Measurements from ENCODE around the gene CPSF6. TPM values are rescaled to one million over a fixed set of nuclear protein-coding genes. Genes with fewer than 3 reads are reported as not detected.

Gene CPSF6
- total RNA-seq, 3 donors from 2014 or later, result 29.9 to 59.3 (median 41.3) TPM

DNA sequence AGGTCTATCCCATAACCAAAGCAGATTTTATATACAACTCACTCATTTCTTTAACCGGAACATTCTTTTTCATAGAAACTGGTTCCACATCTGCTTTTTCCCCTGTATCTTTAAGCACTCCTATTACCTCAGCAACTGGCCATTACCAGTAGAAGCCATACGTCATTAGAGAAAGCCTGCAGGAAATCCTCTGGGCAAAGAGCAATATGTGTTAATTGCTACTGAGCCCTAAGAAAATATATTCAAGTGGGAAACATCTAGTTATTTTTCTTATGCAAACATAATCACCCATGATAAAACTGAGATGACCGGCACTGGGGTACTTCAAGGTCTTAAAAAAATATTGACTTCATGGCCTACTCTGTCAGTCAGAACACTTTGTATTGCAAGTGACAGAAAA, 28.2 kb upstream of the CPSF6 start:
- no peak for DNase-seq (ENCODE audit: low spot score in 2 of 2)
- intact Hi-C loops (cut with DNase I; ENCODE audit: low total_unique reads), result no loop called here

DNA sequence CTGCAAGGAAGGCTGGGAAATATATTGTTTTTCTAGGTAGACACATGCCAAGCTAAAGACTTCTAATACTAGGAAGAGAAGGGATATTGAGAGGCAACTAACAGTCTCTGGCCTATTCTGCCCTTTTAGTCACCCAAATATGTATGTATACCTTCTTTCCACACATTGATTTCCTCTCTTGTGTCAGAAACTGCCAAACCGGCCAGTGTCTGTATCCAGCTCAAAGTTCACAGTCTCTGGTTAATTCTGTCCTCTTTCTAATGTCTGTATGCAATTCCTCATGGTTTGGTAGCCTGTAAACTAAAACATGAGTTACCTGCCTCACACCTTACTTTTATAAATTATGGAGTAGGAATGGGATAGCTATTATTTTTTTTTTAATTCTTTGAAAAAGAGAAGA, 25.2 kb upstream of the CPSF6 start:
- H3K9me3 ChIP-seq, result no peaks in the 10 kb centered on the region
- no peak for DNase-seq (ENCODE audit: low spot score in 2 of 2)
- no peaks in the 10 kb centered on the region for H3K4me1 ChIP-seq
- H3K27me3 ChIP-seq, result no peaks in the 10 kb centered on the region
- TF ChIP-seq POLR2AphosphoS5 (IDR thresholded peaks at IDR 0.05) (no peak), POLR2A (IDR thresholded peaks at IDR 0.05) (no peak)
- TF ChIP-seq, protein P1, sequence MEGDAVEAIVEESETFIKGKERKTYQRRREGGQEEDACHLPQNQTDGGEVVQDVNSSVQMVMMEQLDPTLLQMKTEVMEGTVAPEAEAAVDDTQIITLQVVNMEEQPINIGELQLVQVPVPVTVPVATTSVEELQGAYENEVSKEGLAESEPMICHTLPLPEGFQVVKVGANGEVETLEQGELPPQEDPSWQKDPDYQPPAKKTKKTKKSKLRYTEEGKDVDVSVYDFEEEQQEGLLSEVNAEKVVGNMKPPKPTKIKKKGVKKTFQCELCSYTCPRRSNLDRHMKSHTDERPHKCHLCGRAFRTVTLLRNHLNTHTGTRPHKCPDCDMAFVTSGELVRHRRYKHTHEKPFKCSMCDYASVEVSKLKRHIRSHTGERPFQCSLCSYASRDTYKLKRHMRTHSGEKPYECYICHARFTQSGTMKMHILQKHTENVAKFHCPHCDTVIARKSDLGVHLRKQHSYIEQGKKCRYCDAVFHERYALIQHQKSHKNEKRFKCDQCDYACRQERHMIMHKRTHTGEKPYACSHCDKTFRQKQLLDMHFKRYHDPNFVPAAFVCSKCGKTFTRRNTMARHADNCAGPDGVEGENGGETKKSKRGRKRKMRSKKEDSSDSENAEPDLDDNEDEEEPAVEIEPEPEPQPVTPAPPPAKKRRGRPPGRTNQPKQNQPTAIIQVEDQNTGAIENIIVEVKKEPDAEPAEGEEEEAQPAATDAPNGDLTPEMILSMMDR (IDR thresholded peaks at IDR 0.05), result no peak
- intact Hi-C loops (cut with DNase I; ENCODE audit: low total_unique reads), result no loop called here
- no peaks in the 10 kb centered on the region for H3K36me3 ChIP-seq
- H3K4me3 ChIP-seq, result no peak overlapping the region
- H3K27ac ChIP-seq, result no peak overlapping the region

More for the DNA sequence above, 28.2 kb upstream of the CPSF6 start:
- Histone ChIP-seq H3K27me3 (no peaks in the 10 kb centered on the region), H3K9me3 (no peaks in the 10 kb centered on the region), H3K36me3 (no peaks in the 10 kb centered on the region), H3K4me3 (no peak overlapping the region), H3K4me1 (no peaks in the 10 kb centered on the region), H3K27ac (no peak overlapping the region)
- TF ChIP-seq, protein P1 (IDR thresholded peaks at IDR 0.05), result no peak
- TF ChIP-seq POLR2AphosphoS5 (IDR thresholded peaks at IDR 0.05) (no peak), POLR2A (IDR thresholded peaks at IDR 0.05) (no peak)

DNA sequence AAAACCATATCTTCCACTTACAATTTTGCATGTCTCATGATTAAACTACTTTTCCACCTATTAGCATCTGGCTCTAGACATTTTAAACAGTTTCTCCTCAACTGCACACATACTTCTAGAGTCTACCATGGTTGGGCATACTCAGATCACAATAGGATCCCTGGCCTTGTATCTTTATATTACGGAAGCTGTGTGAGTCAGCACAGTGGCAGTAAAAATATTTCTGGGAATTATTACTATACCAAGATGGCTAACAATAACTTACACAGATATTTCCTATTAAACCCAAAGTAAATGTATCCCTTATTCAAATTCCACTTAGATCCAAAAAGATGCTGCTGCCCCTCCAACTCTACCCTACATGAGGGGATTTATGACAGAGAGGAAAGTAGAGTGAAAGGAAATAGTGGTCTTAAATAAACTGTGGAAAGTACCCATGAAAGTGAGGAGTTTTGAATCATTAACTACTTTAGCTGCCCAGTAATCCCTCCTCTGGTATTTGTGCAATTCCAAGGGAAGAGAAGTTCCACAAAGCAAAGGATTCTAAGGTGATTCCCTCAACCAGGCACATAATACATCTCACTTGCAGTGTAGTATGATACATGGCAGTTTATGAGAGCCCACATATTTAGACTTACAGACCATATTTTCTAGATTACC, 14.0 kb upstream of the CPSF6 start:
- no peak overlapping the region for H3K4me3 ChIP-seq
- no peaks in the 10 kb centered on the region for H3K36me3 ChIP-seq
- no peak for DNase-seq (ENCODE audit: low spot score in 2 of 2)
- no peaks in the 10 kb centered on the region for H3K27me3 ChIP-seq
- no peak for TF ChIP-seq POLR2AphosphoS5 (IDR thresholded peaks at IDR 0.05)
- no peak for TF ChIP-seq POLR2A (IDR thresholded peaks at IDR 0.05)
- TF ChIP-seq, protein P1 (IDR thresholded peaks at IDR 0.05), result no peak
- no peaks in the 10 kb centered on the region for H3K4me1 ChIP-seq
- no peak overlapping the region for H3K27ac ChIP-seq
- intact Hi-C loops (cut with DNase I; ENCODE audit: low total_unique reads), result no loop called here
- H3K9me3 ChIP-seq, result no peaks in the 10 kb centered on the region

DNA sequence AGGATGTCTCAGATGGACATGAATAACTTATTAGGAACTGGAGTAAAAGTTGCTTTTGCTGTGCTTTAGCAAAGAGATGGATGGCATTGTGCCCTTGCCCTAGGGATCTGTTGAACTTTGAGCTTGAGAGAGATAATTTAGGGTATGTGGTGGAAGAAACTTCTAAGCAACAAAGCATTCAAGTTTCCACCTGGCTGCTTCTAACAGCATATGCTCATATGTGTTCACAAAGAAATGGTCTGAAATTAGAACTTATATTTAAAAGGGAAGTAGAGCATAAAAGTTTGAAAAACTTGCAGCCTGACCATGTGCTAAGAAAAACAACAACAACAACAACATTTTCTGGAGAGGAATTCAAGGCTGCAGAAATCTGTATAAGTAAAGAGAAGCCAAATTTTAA, 7.9 kb upstream of the CPSF6 start:
- H3K4me1 ChIP-seq, result no peaks in the 10 kb centered on the region
- no peaks in the 10 kb centered on the region for H3K36me3 ChIP-seq
- DNase-seq (ENCODE audit: low spot score in 2 of 2), result no peak
- TF ChIP-seq, protein P1 (IDR thresholded peaks at IDR 0.05), result no peak
- H3K27ac ChIP-seq, result no peak overlapping the region
- intact Hi-C loops (cut with DNase I; ENCODE audit: low total_unique reads), result no loop called here
- H3K9me3 ChIP-seq, result peaks cover 8 to 17% of the 10 kb centered on the region in 2 donors
- no peaks in the 10 kb centered on the region for H3K27me3 ChIP-seq
- no peak overlapping the region for H3K4me3 ChIP-seq

DNA sequence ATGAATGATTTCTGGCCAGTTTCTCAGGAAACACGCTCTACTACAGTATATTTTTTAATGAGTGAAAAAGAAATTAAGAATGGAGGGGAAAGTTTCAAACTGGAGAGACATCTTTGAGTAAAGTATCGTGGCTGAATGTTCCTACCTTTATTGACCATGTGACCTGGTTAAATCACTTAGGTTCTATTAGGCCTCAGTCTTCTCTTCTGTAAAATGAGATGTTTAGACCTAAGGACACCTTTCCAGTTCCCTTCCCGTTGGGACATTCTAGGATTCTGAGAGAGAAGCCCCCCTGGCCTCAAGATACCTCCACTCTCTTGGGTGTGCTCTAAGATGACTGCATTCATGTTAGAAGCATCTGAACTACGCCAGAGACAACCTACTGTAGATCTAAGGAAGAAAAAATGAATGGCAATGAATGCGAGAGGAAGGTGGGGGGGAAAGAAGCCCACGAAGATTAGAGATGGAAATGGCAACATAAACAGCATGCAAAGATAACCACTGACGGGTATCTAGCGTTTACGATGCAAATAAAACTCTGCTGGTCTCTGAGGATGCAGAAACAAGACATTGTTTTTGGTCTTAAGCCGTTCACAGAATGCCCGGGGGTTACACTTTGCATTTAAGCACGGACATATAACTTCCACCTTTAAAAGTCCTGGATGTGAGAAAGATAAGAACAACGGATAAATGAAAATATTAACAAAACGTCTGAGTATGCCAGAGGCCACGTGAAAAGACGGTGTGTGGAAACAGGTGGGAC, 599 bp upstream of the CPSF6 start:
- no peaks in the 10 kb centered on the region for H3K9me3 ChIP-seq
- peak overlapping the region; percentile 86 to 97 (median 86) for H3K4me3 ChIP-seq
- intact Hi-C loops (cut with DNase I; ENCODE audit: low total_unique reads), result no loop called here
- no peak for DNase-seq (ENCODE audit: low spot score in 2 of 2)
- H3K4me1 ChIP-seq, result no peaks in the 10 kb centered on the region
- peak overlapping the region; percentile 96 to 99 for H3K27ac ChIP-seq
- no peaks in the 10 kb centered on the region for H3K27me3 ChIP-seq
- H3K36me3 ChIP-seq, result no peaks in the 10 kb centered on the region
- no peak for TF ChIP-seq POLR2A (IDR thresholded peaks at IDR 0.05)
- TF ChIP-seq, protein P1 (IDR thresholded peaks at IDR 0.05), result no peak
- no peak for TF ChIP-seq POLR2AphosphoS5 (IDR thresholded peaks at IDR 0.05)

All from breast epithelium (tissue), 4 donors.